COLO668 (cell line): ENCODE measurements around the gene TMCC3.

Source experiments
- DNase-seq: peaks from one replicate; lab custom pipeline; 2025; ENCODE audit not compliant: unreplicated experiment; lab: John Stamatoyannopoulos, UW

Gene TMCC3

DNA sequence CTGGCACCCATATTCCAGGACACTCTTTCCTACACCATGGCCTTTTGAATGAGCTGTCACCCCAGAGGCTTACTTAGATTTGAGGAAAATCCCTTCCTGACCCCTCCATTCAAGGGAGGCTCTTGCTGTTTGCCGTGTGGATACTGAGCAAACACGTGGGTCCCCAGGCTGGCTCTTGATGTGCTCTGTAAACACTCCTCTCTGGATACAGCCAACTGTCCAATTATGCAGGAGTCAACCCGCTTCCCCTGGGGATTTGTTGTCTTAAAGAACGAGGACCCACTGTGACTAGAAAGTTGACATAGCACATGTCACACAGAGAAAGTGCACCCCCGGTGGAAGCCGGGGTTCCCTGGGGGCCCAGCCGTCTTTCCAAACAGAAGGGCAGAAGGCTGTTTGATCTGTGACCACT, 114.8 kb downstream of the TMCC3 start:
- peak; percentile 85 for DNase-seq

DNA sequence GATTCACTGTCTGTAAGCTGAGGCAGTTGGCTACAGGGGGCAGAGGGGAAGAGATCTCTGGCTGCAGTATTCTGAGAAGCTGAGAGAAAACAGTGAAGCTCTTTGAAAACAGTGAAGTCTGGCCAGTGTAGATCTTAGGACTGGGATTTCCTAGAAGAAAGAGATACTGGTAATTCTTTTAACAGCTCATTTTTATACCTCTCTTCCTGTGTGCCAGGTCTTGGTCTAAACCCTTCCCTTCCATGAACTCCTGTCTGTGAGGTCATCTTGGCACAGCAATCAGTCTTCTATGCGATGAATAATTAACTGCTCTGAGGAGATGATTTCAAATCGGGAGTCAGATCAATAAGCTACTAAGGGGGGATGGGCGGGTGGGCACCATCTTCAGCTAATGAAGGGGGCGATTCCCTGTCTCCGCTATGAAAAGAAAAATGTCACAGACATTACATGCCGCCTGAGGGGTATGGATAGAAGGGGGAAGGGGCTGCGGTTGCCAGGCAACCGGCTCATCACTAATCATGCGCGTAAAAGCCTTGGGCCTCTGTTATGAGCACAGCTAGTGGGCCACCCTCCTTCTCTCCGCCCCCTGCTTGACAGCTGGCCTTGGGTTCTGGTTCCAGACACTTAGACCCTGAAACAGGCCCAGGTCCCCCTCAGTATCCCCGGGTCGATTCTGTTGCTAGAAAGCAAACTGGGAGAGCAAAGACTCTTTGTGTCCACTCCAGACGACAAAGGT, 115.4 kb downstream of the TMCC3 start:
- peak; percentile 53 for DNase-seq

DNA sequence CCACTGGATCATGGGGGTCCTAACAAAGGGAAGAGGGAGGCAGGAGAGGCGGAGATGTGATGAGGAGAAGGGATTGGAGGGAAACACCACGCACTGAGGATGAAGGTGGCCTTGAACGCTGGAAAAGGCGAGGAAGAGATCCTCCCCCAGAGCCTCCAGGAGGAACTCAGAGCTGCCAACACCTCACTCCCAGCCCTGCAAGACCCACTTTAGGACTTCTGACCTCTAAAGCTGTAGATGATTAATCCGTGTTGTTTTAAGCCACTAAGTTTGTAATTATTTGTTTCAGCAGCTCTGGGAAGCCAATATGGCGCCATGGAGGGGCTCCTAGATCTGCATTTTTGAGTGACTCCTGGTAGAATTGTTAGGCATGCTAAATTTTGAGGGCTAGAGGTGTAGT, 116.1 kb downstream of the TMCC3 start:
- no peak for DNase-seq

DNA sequence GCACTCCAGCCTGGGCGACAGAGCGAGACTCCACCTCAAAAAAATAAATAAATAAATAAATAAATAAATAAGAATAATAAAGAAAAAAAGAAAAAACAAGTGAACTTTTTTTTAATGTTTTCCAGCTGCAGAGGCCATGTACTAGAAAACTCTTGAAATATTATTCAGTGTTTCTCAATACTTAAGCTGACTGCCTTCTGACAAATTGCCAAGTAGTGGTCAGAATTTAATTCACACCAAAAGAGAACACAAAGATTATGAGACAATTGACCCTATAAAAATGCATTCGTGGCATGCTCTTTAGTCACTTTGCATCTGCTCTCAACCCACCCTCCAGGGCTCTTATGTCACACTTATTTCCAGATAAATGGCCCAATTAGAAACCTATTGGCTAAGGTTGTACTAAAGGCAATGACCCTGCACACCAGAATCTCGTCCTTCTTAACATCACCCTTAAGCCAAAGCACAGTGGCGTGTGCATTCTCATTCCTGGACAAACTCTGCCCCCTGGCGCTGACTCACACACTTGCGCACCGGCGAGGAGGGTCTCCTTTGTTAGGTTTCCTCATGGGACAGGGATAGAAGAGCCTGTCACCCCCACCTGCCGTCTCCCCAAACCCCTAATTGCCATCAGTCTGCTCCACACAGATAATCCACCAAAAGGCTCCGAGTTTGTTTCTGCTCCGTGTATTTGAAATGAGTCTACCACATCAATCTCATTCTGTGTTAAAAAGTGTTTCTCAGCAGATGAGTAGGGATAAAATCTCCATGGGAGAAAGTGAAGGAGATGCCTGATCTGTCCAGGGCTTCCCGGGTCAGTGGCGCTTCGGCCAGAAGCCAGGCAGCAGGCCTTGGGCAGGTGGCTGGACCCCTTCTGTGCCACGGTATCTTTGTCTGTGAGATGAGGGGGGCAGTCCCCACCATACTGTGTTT, 117.6 kb downstream of the TMCC3 start:
- DNase-seq, result peak; percentile 81

DNA sequence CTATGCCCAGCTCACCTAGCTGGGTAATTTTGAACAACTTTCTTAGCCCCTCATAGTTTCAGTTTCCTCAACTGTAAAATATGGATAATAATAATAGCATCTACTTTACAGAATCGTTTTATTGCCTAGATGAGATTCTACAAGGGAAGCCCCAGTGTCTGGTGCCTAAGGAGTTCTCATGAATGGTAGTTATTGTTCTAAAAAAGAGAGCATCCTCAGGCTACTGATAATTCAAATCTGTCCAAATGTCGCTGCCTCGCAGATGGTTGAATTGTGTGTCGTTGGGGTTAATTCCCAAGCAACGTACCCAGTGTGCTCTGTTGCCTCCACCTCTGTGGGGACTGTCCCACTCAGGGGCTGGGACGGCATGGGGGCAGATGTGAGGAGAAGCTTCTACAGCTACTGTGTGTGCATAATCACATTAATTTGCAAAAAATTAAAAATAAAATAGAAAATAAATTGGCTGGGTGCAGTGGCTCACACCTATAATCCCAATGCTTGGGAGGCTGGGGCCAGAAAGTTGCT, 119.1 kb downstream of the TMCC3 start:
- no peak for DNase-seq

DNA sequence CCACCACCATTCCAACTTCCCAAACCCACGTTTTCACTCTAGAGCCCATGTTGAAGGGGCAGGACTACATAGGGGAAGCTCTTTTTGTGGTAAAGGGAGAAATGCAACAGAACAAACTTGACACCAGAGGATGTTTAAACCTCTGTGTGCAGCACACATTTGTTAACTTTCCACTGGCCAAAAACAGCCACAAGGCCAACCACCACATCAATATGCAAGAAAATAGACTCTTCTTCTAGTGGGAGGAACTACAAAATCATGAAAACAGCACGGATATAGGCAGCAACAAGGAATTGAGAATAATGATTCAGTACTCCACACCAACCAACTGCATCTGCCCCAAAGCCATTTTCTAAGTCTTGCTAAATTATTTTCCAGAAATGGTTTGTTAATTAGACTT, 124.4 kb downstream of the TMCC3 start:
- no peak for DNase-seq
